Raji (cell line): ENCODE results near the gene POTEC.
"Not testable (repeated sequence)": the region's sequence is repeated elsewhere in the genome, so short reads cannot be mapped to it uniquely, and the experiment has no call there.

Experiments used
- POLR2A ChIP-seq: IDR thresholded peaks from 2 replicates; pipeline ENCODE4 v1.6.1; 2011; ENCODE audit warnings: low read depth, low read length, control low read depth; ENCODE audit not compliant: insufficient read depth

Gene POTEC

DNA sequence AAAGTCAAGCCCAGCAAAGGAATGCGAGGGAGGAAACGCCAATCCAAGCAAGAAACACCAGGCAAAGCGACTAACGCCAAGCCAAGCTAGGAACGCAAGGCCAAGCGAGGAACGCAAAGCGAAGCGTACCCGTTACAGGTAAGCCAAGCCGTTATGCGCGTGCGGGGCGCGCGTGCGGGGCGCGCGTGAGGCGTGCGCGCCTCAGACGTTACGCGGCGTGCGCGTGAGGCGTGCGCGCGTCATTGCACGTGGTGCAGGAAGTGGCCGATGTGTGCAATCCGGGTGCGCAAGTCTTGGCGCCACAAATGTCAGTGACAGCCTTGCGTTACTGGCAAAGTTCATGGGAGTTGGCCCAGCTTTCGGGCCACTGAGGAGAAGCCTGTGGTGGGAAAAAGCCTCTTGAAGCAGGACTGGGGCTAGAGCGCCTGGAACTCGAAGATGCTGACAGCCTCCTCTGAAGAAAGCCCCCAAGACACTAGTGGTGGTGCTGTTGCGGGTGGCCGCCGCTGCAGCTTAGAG is at the start of gene POTEC:
TSS of gene POTEC (minus strand) at position 155 of the 519 bp plus-strand sequence. CDS start 454 bp downstream, outside the sequence.
- not testable (repeated sequence) for TF ChIP-seq POLR2A

DNA sequence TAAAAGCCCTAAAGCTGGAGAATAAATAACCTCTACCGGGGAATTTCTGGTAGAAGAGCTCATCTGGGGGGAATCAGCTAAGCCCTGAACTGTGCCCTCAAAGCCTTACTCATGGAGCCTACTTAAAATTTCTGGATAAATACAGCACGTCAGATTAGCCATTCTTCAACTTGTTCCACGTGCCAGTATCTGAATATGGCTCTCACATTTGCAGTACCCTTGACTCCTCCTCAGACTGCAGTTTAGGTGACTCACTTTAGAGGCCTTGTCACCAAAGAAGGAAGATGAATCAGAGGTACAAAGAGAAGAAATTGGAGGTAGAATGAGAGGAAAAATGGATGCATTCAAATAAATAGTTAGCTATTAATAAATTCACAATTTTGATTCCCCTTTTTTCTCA is 34.6 kb upstream of the POTEC start:
- no peak for TF ChIP-seq POLR2A
